PFSK-1 (cell line): ENCODE measurements around the gene PALLD.

ENCODE experiments used
- FOXP2 ChIP-seq: optimal IDR thresholded peaks from 2 replicates; pipeline ENCODE3; 2011; ENCODE audit warnings: borderline replicate concordance, control low read depth, inconsistent platforms; ENCODE audit not compliant: insufficient read depth; ENCODE audit errors: extremely low read length, extremely low read depth
- POLR2AphosphoS5 ChIP-seq: IDR thresholded peaks from 2 replicates; pipeline ENCODE4 v1.6.1; 2012; ENCODE audit warnings: low read depth, mild to moderate bottlenecking, control low read depth, low read length, moderate library complexity
- REST ChIP-seq, 2 experiments: IDR thresholded peaks; 2 replicates each; pipeline versions ENCODE4 v1.6.1 to v1.8.0; 2011 to 2012; ENCODE audit warnings: low read depth in 2 of 2, low read length in 2 of 2, control low read depth in 1 of 2, inconsistent platforms in 1 of 2, mild to moderate bottlenecking in 1 of 2, moderate library complexity in 1 of 2; ENCODE audit not compliant: insufficient read depth in 1 of 2
- SIN3A ChIP-seq: IDR thresholded peaks from 2 replicates; pipeline ENCODE4 v1.6.1; 2012; ENCODE audit warnings: mild to moderate bottlenecking, low read length, moderate library complexity, borderline replicate concordance; ENCODE audit not compliant: insufficient read depth
- TAF1 ChIP-seq: IDR thresholded peaks from 2 replicates; pipeline ENCODE4 v1.6.1; 2012; ENCODE audit warnings: low read length, control low read depth, borderline replicate concordance; ENCODE audit not compliant: insufficient read depth

Gene PALLD

GRCh38 chr4:168550064-168550766 is 53.4 kb downstream of the PALLD start:
- no peak for TF ChIP-seq SIN3A
- TF ChIP-seq TAF1, result no peak
- no peak for TF ChIP-seq REST (IDR thresholded peaks at IDR 0.05; ENCODE audit: insufficient read depth in 1 of 2, low read depth in 2 of 2, low read length in 2 of 2)
- no peak for TF ChIP-seq FOXP2
- TF ChIP-seq POLR2AphosphoS5, result no peak

GRCh38 chr4:168551211-168551610 is 54.4 kb downstream of the PALLD start:
- TF ChIP-seq POLR2AphosphoS5 (no peak), SIN3A (no peak), FOXP2 (no peak), TAF1 (no peak), REST (IDR thresholded peaks at IDR 0.05; ENCODE audit: insufficient read depth in 1 of 2, low read depth in 2 of 2, low read length in 2 of 2) (no peak)

GRCh38 chr4:168551945-168552695 is 55.3 kb downstream of the PALLD start:
- no peak for TF ChIP-seq REST (IDR thresholded peaks at IDR 0.05; ENCODE audit: insufficient read depth in 1 of 2, low read depth in 2 of 2, low read length in 2 of 2)
- TF ChIP-seq POLR2AphosphoS5, result no peak
- TF ChIP-seq SIN3A, result no peak
- no peak for TF ChIP-seq TAF1
- no peak for TF ChIP-seq FOXP2

GRCh38 chr4:168553714-168554370 is 57.0 kb downstream of the PALLD start:
- no peak for TF ChIP-seq TAF1
- TF ChIP-seq REST (IDR thresholded peaks at IDR 0.05; ENCODE audit: insufficient read depth in 1 of 2, low read depth in 2 of 2, low read length in 2 of 2), result no peak
- no peak for TF ChIP-seq POLR2AphosphoS5
- no peak for TF ChIP-seq SIN3A
- TF ChIP-seq FOXP2, result no peak
